ENCODE measurements around the gene CETP.

GRCh38 chr16:56950881-56951771 lies 10.6 kb upstream of the CETP start:
- peak; percentile 51 for TF ChIP-seq CTCF (conservative IDR thresholded peaks at IDR 0.05; ENCODE audit: low read depth, low read length)
- TF ChIP-seq EZH2 (IDR thresholded peaks at IDR 0.05; ENCODE audit: low read length, unreplicated experiment): no peak

Data from PC-3 (cell line).